ENCODE data around the gene CAPN2.

DNA sequence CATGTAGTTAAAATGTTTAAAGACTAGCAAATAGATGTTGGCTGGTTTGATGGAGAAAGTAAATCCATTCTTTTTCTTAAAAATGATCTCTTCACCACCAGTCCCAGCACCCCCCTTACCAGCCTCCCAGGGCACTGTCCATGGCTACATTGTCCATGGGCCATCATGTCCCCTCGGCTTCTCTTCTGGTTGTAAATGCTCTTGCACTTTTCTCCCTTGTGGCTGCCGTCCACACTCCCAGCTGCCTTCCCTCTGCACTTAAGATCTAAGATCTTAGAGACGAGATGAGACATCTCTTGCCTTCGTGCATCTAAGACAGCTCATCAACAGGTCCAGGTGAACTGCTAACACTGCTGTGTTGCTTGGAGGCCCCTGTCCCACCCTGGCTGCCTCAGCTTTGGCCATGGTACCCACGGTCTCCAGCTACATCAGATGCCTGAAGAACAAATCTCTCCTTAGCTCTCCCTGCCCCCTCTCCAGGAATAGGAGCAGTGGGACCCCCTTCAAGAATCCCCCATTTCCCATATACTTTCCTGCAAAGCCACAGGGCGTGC is 11.1 kb downstream of the CAPN2 start:
- TF ChIP-seq GATA2 (IDR thresholded peaks at IDR 0.05; ENCODE audit: low read depth, low read length) = no peak
- no peak for TF ChIP-seq GATA3 (IDR thresholded peaks at IDR 0.05; ENCODE audit: low read depth, low read length)

Measured in SH-SY5Y (cell line).